Measurements from ENCODE around the gene IFT80. TPM values are rescaled to one million over a fixed set of nuclear protein-coding genes. Genes with fewer than 3 reads are reported as not detected.

IFT80 gene
- polyA plus RNA-seq, 1 donor (not counting 4 experiments of a cell fraction or from before 2014, with no cell fraction given), result 23.6 TPM

GRCh38 chr3:160279657-160280056, 119.4 kb downstream of the IFT80 start:
- Histone ChIP-seq H3K9me1 (ENCODE audit: control insufficient read depth, extremely low read depth, insufficient read depth, low read length) (no peaks in the 10 kb centered on the region), H3K9ac (ENCODE audit: control insufficient read depth, extremely low read depth, insufficient read depth, low read length) (no peak overlapping the region), H3K4me3 (ENCODE audit: control insufficient read depth in 2 of 3, extremely low read depth in 1 of 3, insufficient read depth in 2 of 3, low read depth in 1 of 3, low read length in 3 of 3) (no peak overlapping the region), H3K4me1 (ENCODE audit: control insufficient read depth, extremely low read depth, insufficient read depth, low read length) (no peaks in the 10 kb centered on the region), H3K27me3 (ENCODE audit: control insufficient read depth, extremely low read depth, insufficient read depth, low read length) (no peaks in the 10 kb centered on the region), H4K20me1 (ENCODE audit: control insufficient read depth, extremely low read depth, insufficient read depth, low read length) (no peaks in the 10 kb centered on the region), H3K4me2 (ENCODE audit: control insufficient read depth, extremely low read depth, insufficient read depth, low read depth, low read length) (no peak overlapping the region), H3K9me3 (ENCODE audit: control insufficient read depth, low read depth, low read length) (no peaks in the 10 kb centered on the region), H2AFZ (ENCODE audit: control insufficient read depth, low read length) (no peak overlapping the region), H3K36me3 (ENCODE audit: control insufficient read depth in 2 of 2, extremely low read depth in 1 of 2, insufficient read depth in 2 of 2, low read length in 2 of 2) (no peaks in the 10 kb centered on the region), H3K27ac (ENCODE audit: control insufficient read depth, insufficient read depth, low read length) (no peak overlapping the region), H3K79me2 (ENCODE audit: control insufficient read depth, insufficient read depth, low read length) (no peaks in the 10 kb centered on the region)
- TF ChIP-seq EZH2 (IDR thresholded peaks at IDR 0.05; ENCODE audit: low read length) (no peak), CTCF (optimal IDR thresholded peaks at IDR 0.05 in 1 of 3, IDR thresholded peaks at IDR 0.05 in 1 of 3, conservative IDR thresholded peaks at IDR 0.05 in 1 of 3; ENCODE audit: extremely low read depth in 1 of 3, insufficient read depth in 2 of 3, low read length in 3 of 3) (no peak)
- FAIRE-seq (no peak), DNase-seq (ENCODE audit: low read depth, low spot score) (no peak)
- dilution Hi-C loops (cut with MboI; ENCODE audit: extremely low pct_ligation_motif_present, low sequenced_read_pairs), result no loop called here

GRCh38 chr3:160278210-160278609, 120.8 kb downstream of the IFT80 start:
- dilution Hi-C loops (cut with MboI; ENCODE audit: extremely low pct_ligation_motif_present, low sequenced_read_pairs), result no loop called here
- no peak overlapping the region for H3K4me2 ChIP-seq (ENCODE audit: control insufficient read depth, extremely low read depth, insufficient read depth, low read depth, low read length)
- no peaks in the 10 kb centered on the region for H3K4me1 ChIP-seq (ENCODE audit: control insufficient read depth, extremely low read depth, insufficient read depth, low read length)
- no peak overlapping the region for H2AFZ ChIP-seq (ENCODE audit: control insufficient read depth, low read length)
- H3K27me3 ChIP-seq (ENCODE audit: control insufficient read depth, extremely low read depth, insufficient read depth, low read length), result no peaks in the 10 kb centered on the region
- no peaks in the 10 kb centered on the region for H3K79me2 ChIP-seq (ENCODE audit: control insufficient read depth, insufficient read depth, low read length)
- H3K9ac ChIP-seq (ENCODE audit: control insufficient read depth, extremely low read depth, insufficient read depth, low read length), result no peak overlapping the region
- no peak overlapping the region for H3K4me3 ChIP-seq (ENCODE audit: control insufficient read depth in 2 of 3, extremely low read depth in 1 of 3, insufficient read depth in 2 of 3, low read depth in 1 of 3, low read length in 3 of 3)
- no peaks in the 10 kb centered on the region for H4K20me1 ChIP-seq (ENCODE audit: control insufficient read depth, extremely low read depth, insufficient read depth, low read length)
- DNase-seq (ENCODE audit: low read depth, low spot score), result no peak
- TF ChIP-seq CTCF (optimal IDR thresholded peaks at IDR 0.05 in 1 of 3, IDR thresholded peaks at IDR 0.05 in 1 of 3, conservative IDR thresholded peaks at IDR 0.05 in 1 of 3; ENCODE audit: extremely low read depth in 1 of 3, insufficient read depth in 2 of 3, low read length in 3 of 3) (no peak), EZH2 (IDR thresholded peaks at IDR 0.05; ENCODE audit: low read length) (no peak)
- no peaks in the 10 kb centered on the region for H3K9me1 ChIP-seq (ENCODE audit: control insufficient read depth, extremely low read depth, insufficient read depth, low read length)
- H3K27ac ChIP-seq (ENCODE audit: control insufficient read depth, insufficient read depth, low read length), result no peak overlapping the region
- H3K9me3 ChIP-seq (ENCODE audit: control insufficient read depth, low read depth, low read length), result no peaks in the 10 kb centered on the region
- no peaks in the 10 kb centered on the region for H3K36me3 ChIP-seq (ENCODE audit: control insufficient read depth in 2 of 2, extremely low read depth in 1 of 2, insufficient read depth in 2 of 2, low read length in 2 of 2)
- no peak for FAIRE-seq

All from keratinocyte (primary cell).